Breast epithelium (tissue), 3 donors: ENCODE measurements around the gene CYTH1.

Experiments used
- POLR2A ChIP-seq: fragments of 450-650 bp; IDR thresholded peaks from one replicate; pipeline ENCODE4 v1.6.1; 2016; ENCODE audit warnings: antibody characterized with exemption, mild to moderate bottlenecking, moderate library complexity
- POLR2AphosphoS5 ChIP-seq, 3 donors: sonication (generic); formaldehyde crosslinking; IDR thresholded peaks; one replicate each; pipeline ENCODE4 v1.6.1; 2017; ENCODE audit warnings: antibody characterized with exemption in 3 of 3
- TF ChIP-seq, protein P1 (sequence below), 3 donors: fragments of 450-650 bp; IDR thresholded peaks; one replicate each; pipeline ENCODE4 v1.5.1; 2016 to 2017; ENCODE audit warnings: antibody characterized with exemption in 3 of 3, mild to moderate bottlenecking in 3 of 3, moderate library complexity in 3 of 3

DNA sequence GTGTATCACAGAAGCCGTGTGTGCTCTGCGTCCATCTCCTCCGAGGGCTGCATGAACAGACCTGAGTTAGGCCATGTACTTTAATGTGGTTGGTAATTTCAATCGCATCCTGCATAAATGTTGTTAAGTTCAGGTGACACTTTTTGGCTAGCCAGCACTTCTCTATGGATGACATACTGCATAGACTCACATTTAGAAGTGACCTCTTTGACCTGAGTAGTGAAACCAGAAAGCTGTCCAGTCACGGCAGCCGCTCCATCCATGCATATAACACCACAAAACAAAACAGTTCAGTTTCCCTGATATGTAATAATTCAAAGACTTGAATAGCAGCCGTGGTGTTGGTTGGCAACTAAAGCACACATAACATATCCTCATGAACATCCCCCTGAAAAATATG lies 94.1 kb downstream of the CYTH1 start:
- TF ChIP-seq, protein P1, sequence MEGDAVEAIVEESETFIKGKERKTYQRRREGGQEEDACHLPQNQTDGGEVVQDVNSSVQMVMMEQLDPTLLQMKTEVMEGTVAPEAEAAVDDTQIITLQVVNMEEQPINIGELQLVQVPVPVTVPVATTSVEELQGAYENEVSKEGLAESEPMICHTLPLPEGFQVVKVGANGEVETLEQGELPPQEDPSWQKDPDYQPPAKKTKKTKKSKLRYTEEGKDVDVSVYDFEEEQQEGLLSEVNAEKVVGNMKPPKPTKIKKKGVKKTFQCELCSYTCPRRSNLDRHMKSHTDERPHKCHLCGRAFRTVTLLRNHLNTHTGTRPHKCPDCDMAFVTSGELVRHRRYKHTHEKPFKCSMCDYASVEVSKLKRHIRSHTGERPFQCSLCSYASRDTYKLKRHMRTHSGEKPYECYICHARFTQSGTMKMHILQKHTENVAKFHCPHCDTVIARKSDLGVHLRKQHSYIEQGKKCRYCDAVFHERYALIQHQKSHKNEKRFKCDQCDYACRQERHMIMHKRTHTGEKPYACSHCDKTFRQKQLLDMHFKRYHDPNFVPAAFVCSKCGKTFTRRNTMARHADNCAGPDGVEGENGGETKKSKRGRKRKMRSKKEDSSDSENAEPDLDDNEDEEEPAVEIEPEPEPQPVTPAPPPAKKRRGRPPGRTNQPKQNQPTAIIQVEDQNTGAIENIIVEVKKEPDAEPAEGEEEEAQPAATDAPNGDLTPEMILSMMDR (IDR thresholded peaks at IDR 0.05), result no peak
- TF ChIP-seq POLR2A (no peak), POLR2AphosphoS5 (IDR thresholded peaks at IDR 0.05) (no peak)
